Measurements from ENCODE around the gene DISC1. TPM values are rescaled to one million over a fixed set of nuclear protein-coding genes. Genes with fewer than 3 reads are reported as not detected.

DISC1 gene
- polyA plus RNA-seq, 3 donors, result 5.5 to 14.7 (median 5.8) TPM

DNA sequence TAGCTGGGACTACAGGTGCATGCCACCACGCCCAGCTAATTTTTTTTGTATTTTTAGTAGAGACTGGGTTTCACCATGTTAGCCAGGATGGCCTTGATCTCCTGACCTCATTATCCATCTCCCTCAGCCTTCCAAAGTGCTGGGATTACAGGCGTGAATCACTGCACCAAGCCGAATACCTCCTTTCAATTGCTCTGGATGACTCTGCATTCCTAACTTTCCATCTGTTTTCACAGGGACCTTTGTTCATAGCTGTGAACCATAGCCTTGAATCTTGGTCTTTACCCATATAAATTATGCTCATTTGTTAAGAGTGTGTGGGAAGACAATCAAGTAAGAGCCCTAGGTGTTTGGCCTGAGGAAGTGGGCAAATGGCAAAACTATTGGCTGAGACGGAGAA is 422.7 kb downstream of the DISC1 start:
- H3K4me1 ChIP-seq (ENCODE audit: control insufficient read depth in 1 of 2, insufficient read depth in 2 of 2, low read length in 2 of 2), result peaks cover 10% of the 10 kb centered on the region in 2 donors
- H3K4me3 ChIP-seq (replicated peaks in 1 of 3; ENCODE audit: low read depth in 2 of 3, low read length in 3 of 3), result no peak overlapping the region
- no peak overlapping the region for H2AFZ ChIP-seq (ENCODE audit: insufficient read depth, low read depth, low read length, poor library complexity, severe bottlenecking)
- Mint-ChIP-seq H3K4me3 (no peak overlapping the region), H3K27me3 (ENCODE audit: low read depth in 3 of 3) (peaks cover 0 to 3% (median 0%) of the 10 kb centered on the region in 3 donors), H3K27ac (no peak overlapping the region), H3K36me3 (peaks cover 3% of the 10 kb centered on the region in 2 donors), H3K4me1 (peaks cover 14% of the 10 kb centered on the region), H3K9me3 (peaks cover 0 to 3% (median 1%) of the 10 kb centered on the region in 7 donors)
- no peak overlapping the region for H3K9ac ChIP-seq (ENCODE audit: insufficient read depth, low read length, poor library complexity, severe bottlenecking)
- H4K20me1 ChIP-seq (ENCODE audit: insufficient read depth, low read length), result no peaks in the 10 kb centered on the region
- WGBS (ENCODE audit: insufficient coverage), result 100% methylated on average over 3 of the region's 4 CpGs
- no peak for DNase-seq
- H3K27ac ChIP-seq (ENCODE audit: low read depth in 1 of 2, low read length in 2 of 2), result no peak overlapping the region
- intact Hi-C loops (cut with micrococcal nuclease), result no loop called here
- no peaks in the 10 kb centered on the region for H3K27me3 ChIP-seq (ENCODE audit: control insufficient read depth in 2 of 2, insufficient read depth in 2 of 2, low read length in 2 of 2)
- H3K36me3 ChIP-seq (replicated peaks in 1 of 2; ENCODE audit: control insufficient read depth in 1 of 2, insufficient read depth in 2 of 2, low read length in 2 of 2), result no peaks in the 10 kb centered on the region
- no peak overlapping the region for H3K4me2 ChIP-seq (replicated peaks; ENCODE audit: extremely low read depth, low read length, poor library complexity, severe bottlenecking)
- TF ChIP-seq CTCF (IDR thresholded peaks at IDR 0.05), result no peak
- H3K79me2 ChIP-seq (ENCODE audit: insufficient read depth, low read length), result no peaks in the 10 kb centered on the region
- no peaks in the 10 kb centered on the region for H3K9me3 ChIP-seq (replicated peaks in 1 of 2; ENCODE audit: control insufficient read depth in 1 of 2, insufficient read depth in 1 of 2, low read length in 2 of 2)

DNA sequence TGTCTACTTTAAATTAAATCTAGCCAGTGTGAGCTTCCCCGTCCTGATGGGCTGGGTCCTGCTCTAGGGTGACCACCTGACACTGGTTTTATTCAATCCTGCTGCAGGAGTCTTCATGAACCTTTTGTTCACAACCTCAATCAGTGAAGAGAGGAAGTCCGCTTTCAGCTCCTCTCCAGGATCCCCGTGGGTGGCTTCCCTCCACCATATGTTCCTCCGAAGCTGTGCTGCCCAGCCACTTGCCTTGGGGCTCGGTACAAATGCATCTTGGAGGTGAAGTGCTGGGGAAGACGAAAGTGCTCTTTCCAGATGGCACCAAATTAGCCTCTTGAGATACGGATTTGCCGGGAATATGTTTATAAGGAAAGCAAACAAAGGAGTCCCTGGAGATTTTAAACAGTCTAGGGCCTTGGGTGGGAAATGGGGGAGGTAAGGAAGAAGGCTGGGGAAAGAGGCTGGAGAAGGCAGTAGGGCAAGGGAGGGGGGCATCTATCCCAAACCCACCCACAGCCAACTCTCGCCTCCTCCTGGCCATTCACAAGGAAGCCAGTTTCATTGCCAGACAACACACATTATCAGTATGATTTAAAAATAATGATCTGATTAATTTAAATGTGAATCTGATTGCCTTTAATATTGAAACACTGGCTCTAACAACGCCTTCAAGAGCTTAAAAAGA is 430.8 kb downstream of the DISC1 start:
- 85% methylated on average over 3 of the region's 10 CpGs for WGBS (ENCODE audit: insufficient coverage)
- Mint-ChIP-seq H3K27ac (no peak overlapping the region), H3K36me3 (peaks cover 0 to under 1% of the 10 kb centered on the region in 2 donors), H3K27me3 (ENCODE audit: low read depth in 3 of 3) (peaks cover 0 to 1% (median 0%) of the 10 kb centered on the region in 3 donors), H3K9me3 (peaks cover 0 to 8% (median 0%) of the 10 kb centered on the region in 7 donors), H3K4me3 (no peak overlapping the region), H3K4me1 (peaks cover 5% of the 10 kb centered on the region)
- Histone ChIP-seq H3K4me2 (replicated peaks; ENCODE audit: extremely low read depth, low read length, poor library complexity, severe bottlenecking) (no peak overlapping the region), H3K9me3 (replicated peaks in 1 of 2; ENCODE audit: control insufficient read depth in 1 of 2, insufficient read depth in 1 of 2, low read length in 2 of 2) (no peaks in the 10 kb centered on the region), H4K20me1 (ENCODE audit: insufficient read depth, low read length) (no peaks in the 10 kb centered on the region), H3K27me3 (ENCODE audit: control insufficient read depth in 2 of 2, insufficient read depth in 2 of 2, low read length in 2 of 2) (no peaks in the 10 kb centered on the region), H2AFZ (ENCODE audit: insufficient read depth, low read depth, low read length, poor library complexity, severe bottlenecking) (no peak overlapping the region), H3K36me3 (replicated peaks in 1 of 2; ENCODE audit: control insufficient read depth in 1 of 2, insufficient read depth in 2 of 2, low read length in 2 of 2) (no peaks in the 10 kb centered on the region), H3K4me3 (replicated peaks in 1 of 3; ENCODE audit: low read depth in 2 of 3, low read length in 3 of 3) (no peak overlapping the region), H3K4me1 (ENCODE audit: control insufficient read depth in 1 of 2, insufficient read depth in 2 of 2, low read length in 2 of 2) (no peaks in the 10 kb centered on the region), H3K9ac (ENCODE audit: insufficient read depth, low read length, poor library complexity, severe bottlenecking) (no peak overlapping the region), H3K27ac (ENCODE audit: low read depth in 1 of 2, low read length in 2 of 2) (no peak overlapping the region), H3K79me2 (ENCODE audit: insufficient read depth, low read length) (no peaks in the 10 kb centered on the region)
- no peak for DNase-seq
- intact Hi-C loops (cut with micrococcal nuclease), result no loop called here
- no peak for TF ChIP-seq CTCF (IDR thresholded peaks at IDR 0.05)

Measured in CD14-positive monocyte (primary cell).